Purkinje cell (primary cell): ENCODE results near the gene RFC3. TPM values are rescaled to one million over a fixed set of nuclear protein-coding genes. Genes with fewer than 3 reads are reported as not detected.

Source experiments
- polyA plus RNA-seq: library from polyadenylated mRNA; unstranded; fragments of >200 nt; fragmentation: Nextera tagmentation; gene quantifications from 2 replicates; pipeline ENCODE4 v1.2.1, GENCODE V29; 2014

RFC3 gene, protein sequence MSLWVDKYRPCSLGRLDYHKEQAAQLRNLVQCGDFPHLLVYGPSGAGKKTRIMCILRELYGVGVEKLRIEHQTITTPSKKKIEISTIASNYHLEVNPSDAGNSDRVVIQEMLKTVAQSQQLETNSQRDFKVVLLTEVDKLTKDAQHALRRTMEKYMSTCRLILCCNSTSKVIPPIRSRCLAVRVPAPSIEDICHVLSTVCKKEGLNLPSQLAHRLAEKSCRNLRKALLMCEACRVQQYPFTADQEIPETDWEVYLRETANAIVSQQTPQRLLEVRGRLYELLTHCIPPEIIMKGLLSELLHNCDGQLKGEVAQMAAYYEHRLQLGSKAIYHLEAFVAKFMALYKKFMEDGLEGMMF
- polyA plus RNA-seq: 3.5 and 9.8 TPM in 2 replicates

DNA sequence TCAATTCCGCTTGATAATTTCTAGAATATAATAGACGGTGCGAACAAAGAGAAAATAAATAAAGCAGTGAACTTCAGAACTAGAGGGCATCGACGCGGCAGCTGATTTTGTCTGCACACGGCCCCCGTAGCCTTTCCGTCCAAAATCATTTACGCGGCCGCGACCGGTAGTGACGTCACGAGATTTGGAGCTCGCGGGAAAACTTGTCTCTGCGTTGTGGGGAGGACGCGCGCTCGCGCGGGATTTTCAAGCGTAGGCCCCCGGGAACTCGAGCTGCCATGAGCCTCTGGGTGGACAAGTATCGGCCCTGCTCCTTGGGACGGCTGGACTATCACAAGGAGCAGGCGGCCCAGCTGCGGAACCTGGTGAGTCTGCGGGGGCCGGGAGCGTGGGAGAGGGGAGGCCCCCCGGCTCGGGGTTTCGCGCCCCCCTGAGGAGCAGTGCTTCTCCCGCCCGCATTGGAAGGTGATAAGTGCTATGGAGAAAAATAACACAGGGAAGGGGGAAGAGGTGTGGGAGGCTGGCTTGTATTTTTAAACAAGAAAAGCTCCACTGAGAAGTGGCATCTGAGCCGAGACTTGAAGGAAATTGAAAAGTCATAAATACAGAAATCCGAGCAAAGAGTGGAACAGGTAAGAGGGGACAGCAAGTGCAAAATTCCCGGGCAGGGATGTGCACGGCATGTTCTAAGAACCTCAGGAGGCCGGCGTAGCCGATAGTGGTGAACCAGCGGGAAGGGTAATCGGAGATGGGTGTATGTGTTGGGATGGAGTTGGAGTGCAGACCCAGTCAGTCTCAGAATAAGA is at the start of gene RFC3:
Gene RFC3, plus strand, starts transcription at position 249 of the 806 bp plus-strand sequence. Its CDS starts 30 bp downstream, at position 279.

